HepG2 (cell line): Measurements from ENCODE around the gene NADK2.

Source experiments
- BCLAF1 ChIP-seq: fragments of 450-650 bp; IDR thresholded peaks from 2 replicates; pipeline ENCODE4 v1.6.1; 2017; ENCODE audit warnings: mild to moderate bottlenecking
- BRCA1 ChIP-seq: sonication (generic); formaldehyde crosslinking; IDR thresholded peaks from 2 replicates; pipeline ENCODE4 v1.4.0; 2020; ENCODE audit warnings: missing genetic modification reagents
- NFE2 ChIP-seq: sonication (generic); formaldehyde crosslinking; IDR thresholded peaks from 2 replicates; pipeline ENCODE4 v1.4.0; 2020; ENCODE audit warnings: missing genetic modification reagents
- NR2F2 ChIP-seq: IDR thresholded peaks from 2 replicates; pipeline ENCODE4 v1.6.1; 2012; ENCODE audit warnings: low read depth, inconsistent platforms, borderline replicate concordance
- POGK ChIP-seq: sonication (generic); formaldehyde crosslinking; conservative IDR thresholded peaks from 2 replicates; pipeline ENCODE4 v1.8.0; 2022; ENCODE audit warnings: mild to moderate bottlenecking, moderate library complexity, missing genetic modification reagents
- SETDB1 ChIP-seq: sonication (generic); formaldehyde crosslinking; IDR thresholded peaks from 2 replicates; pipeline ENCODE4 v1.5.1; 2020; ENCODE audit warnings: missing genetic modification reagents, mild to moderate bottlenecking, borderline replicate concordance
- ZNF160 ChIP-seq: sonication (generic); formaldehyde crosslinking; IDR thresholded peaks from 2 replicates; pipeline ENCODE4 v1.8.0; 2022; ENCODE audit warnings: mild to moderate bottlenecking, inconsistent platforms, missing genetic modification reagents
- ZNF274 ChIP-seq: sonication (generic); formaldehyde crosslinking; IDR thresholded peaks from 2 replicates; pipeline ENCODE4 v1.5.1; 2020; ENCODE audit warnings: mild to moderate bottlenecking, missing genetic modification reagents
- ZNF280D ChIP-seq: sonication (generic); formaldehyde crosslinking; IDR thresholded peaks from 2 replicates; pipeline ENCODE4 v1.5.1; 2020; ENCODE audit warnings: mild to moderate bottlenecking, missing genetic modification reagents
- ZNF503 ChIP-seq: sonication (generic); formaldehyde crosslinking; IDR thresholded peaks from 2 replicates; pipeline ENCODE4 v1.4.0; 2020; ENCODE audit warnings: missing genetic modification reagents
- ZNF75D ChIP-seq: sonication (generic); formaldehyde crosslinking; IDR thresholded peaks from 2 replicates; pipeline ENCODE4 v1.8.1; 2023; ENCODE audit warnings: missing genetic modification reagents, mild to moderate bottlenecking, borderline replicate concordance

GRCh38 chr5:36269478-36269877, 27.8 kb upstream of the NADK2 start:
- TF ChIP-seq ZNF503 (CRISPR knock-in tag) (no peak), ZNF75D (no peak), NR2F2 (no peak), POGK (CRISPR knock-in tag) (no peak), ZNF280D (no peak), BCLAF1 (no peak), ZNF274 (CRISPR knock-in tag) (no peak), ZNF160 (CRISPR knock-in tag) (no peak), NFE2 (CRISPR knock-in tag) (no peak), BRCA1 (CRISPR knock-in tag) (no peak), SETDB1 (no peak)
